Thoracic aorta (tissue), 2 donors: Measurements from ENCODE around the gene GADL1. TPM values are rescaled to one million over a fixed set of nuclear protein-coding genes. Genes with fewer than 3 reads are reported as not detected.

Experiments
- ATAC-seq: fragments of 150-250 bp; one replicate; pipeline ENCODE4 v1.8.0; 2017; ENCODE audit warnings: low read depth; ENCODE audit not compliant: insufficient number of reproducible peaks, low FRiP score
- DNase-seq: peaks from one replicate; pipeline ENCODE4 v3.0.0-alpha.2; 2020; ENCODE audit warnings: low spot score
- H3K27ac ChIP-seq, 2 donors: fragments of 200-600 bp; sonication (generic); 1 replicate in 1 of 2; 2 replicates in 1 of 2; pipeline ENCODE4 v1.5.1; 2016; ENCODE audit warnings: mild to moderate bottlenecking in 2 of 2, moderate library complexity in 2 of 2
- H3K27me3 ChIP-seq: fragments of 200-600 bp; sonication (generic); replicated peaks from 2 replicates; pipeline ENCODE4 v1.6.0; 2016; ENCODE audit warnings: mild to moderate bottlenecking; ENCODE audit not compliant: insufficient read depth
- H3K36me3 ChIP-seq: fragments of 200-600 bp; sonication (generic); one replicate; pipeline ENCODE4 v1.5.1; 2016
- H3K4me1 ChIP-seq, 2 donors: fragments of 200-600 bp; sonication (generic); 1 replicate in 1 of 2; 2 replicates in 1 of 2; pipeline versions ENCODE4 v1.5.1 to v1.6.0; 2016; ENCODE audit warnings: low read depth in 2 of 2, mild to moderate bottlenecking in 1 of 2; ENCODE audit not compliant: control insufficient read depth in 1 of 2
- H3K4me3 ChIP-seq: fragments of 200-600 bp; sonication (generic); 2 replicates; pipeline ENCODE4 v1.5.1; 2016; ENCODE audit warnings: mild to moderate bottlenecking
- H3K9me3 ChIP-seq: fragments of 200-600 bp; sonication (generic); 2 replicates; pipeline ENCODE4 v1.5.1; 2016
- CTCF ChIP-seq: fragments of 200-600 bp; sonication (generic); IDR thresholded peaks from one replicate; pipeline ENCODE4 v1.5.1; 2019; ENCODE audit warnings: antibody characterized with exemption
- total RNA-seq, 2 donors: library from RNA; depleted of rRNA; stranded (reverse); fragments of >200 nt; gene quantifications; one replicate each; pipeline versions ENCODE4 v1.1.0 to v1.2.3, GENCODE V29; 2016

GADL1 gene
- total RNA-seq, 2 donors from 2014 or later = 0.27 to 1.1 TPM

- Histone ChIP-seq H3K27me3 (no peaks in the 10 kb centered on the region), H3K4me1 (no peaks in the 10 kb centered on the region), H3K27ac (no peak overlapping the region), H3K36me3 (no peaks in the 10 kb centered on the region), H3K4me3 (no peak overlapping the region), H3K9me3 (no peaks in the 10 kb centered on the region)
- ATAC-seq (no peak), DNase-seq (no peak)
- no peak for TF ChIP-seq CTCF
Observed at GRCh38 chr3:30702038-30702827, 192.2 kb downstream of the GADL1 start.

DNA sequence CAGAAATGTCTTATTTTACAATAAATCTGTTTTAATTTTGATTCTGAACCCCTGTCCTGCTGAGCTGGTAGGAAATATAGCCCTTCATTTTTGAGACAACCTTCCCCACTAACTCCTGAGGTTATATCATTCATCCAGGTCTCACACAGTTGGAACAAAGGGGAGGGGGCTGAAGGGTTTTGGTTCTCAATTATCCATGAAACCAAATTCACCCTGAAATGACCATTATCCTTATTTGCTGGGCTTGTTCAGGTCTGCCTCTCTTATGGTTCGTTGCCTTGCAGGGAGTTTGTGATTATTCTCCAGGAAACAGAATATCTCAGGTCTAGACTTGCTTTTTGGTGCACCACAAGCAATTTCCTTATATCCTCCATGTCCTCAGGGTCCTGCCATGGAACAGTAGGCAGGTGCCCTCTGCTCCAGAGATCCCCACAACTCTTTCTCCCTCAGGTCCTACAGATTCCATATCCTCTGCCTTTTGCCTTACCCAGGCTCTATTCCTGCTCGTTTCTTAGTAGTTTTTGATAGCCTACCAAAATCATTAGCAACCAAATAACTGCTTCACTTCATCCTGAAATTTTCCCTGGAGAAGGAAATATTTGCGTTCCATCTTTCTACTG lies 193.6 kb downstream of the GADL1 start:
- Histone ChIP-seq H3K27ac (no peak overlapping the region), H3K27me3 (no peaks in the 10 kb centered on the region), H3K36me3 (no peaks in the 10 kb centered on the region), H3K9me3 (no peaks in the 10 kb centered on the region), H3K4me3 (no peak overlapping the region), H3K4me1 (peaks cover 6 to 12% of the 10 kb centered on the region in 2 donors)
- DNase-seq (no peak), ATAC-seq (no peak)
- TF ChIP-seq CTCF = no peak

DNA sequence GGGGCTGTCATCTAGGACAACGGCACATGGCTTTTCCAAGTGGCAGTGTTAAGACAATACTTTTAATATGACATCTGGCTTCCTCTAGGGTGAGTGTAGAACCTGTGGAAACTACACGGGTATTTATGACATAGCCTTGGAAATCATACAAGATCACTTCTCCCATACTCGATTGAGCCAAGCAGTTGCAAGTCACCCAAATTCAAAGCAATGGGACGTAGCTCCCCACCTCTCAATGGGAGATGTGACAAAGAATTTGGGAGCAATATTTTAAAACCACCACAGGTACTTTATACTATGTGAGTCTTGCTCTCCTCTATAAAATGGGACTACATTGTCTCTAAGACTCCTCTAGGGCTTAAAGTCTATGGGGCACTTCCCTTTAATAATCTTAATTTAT lies 194.5 kb downstream of the GADL1 start:
- TF ChIP-seq CTCF = no peak
- H3K4me3 ChIP-seq = no peak overlapping the region
- DNase-seq (no peak), ATAC-seq (no peak)
- H3K36me3 ChIP-seq = peaks cover under 1% of the 10 kb centered on the region
- H3K9me3 ChIP-seq = no peaks in the 10 kb centered on the region
- H3K4me1 ChIP-seq = peaks cover 6 to 16% of the 10 kb centered on the region in 2 donors
- H3K27ac ChIP-seq = no peak overlapping the region
- H3K27me3 ChIP-seq = no peaks in the 10 kb centered on the region

- H3K27ac ChIP-seq = no peak overlapping the region
- no peak for TF ChIP-seq CTCF
- ATAC-seq (no peak), DNase-seq (no peak)
- no peak overlapping the region for H3K4me3 ChIP-seq
- peaks cover 9% of the 10 kb centered on the region for H3K36me3 ChIP-seq
- H3K9me3 ChIP-seq = no peaks in the 10 kb centered on the region
- H3K4me1 ChIP-seq = peaks cover 6 to 19% of the 10 kb centered on the region in 2 donors
- H3K27me3 ChIP-seq = no peaks in the 10 kb centered on the region
Observed at GRCh38 chr3:30698549-30698948, 195.9 kb downstream of the GADL1 start.

GRCh38 chr3:30696896-30697295 lies 197.6 kb downstream of the GADL1 start:
- peaks cover 9% of the 10 kb centered on the region for H3K36me3 ChIP-seq
- TF ChIP-seq CTCF = no peak
- no peak for ATAC-seq
- H3K27me3 ChIP-seq = no peaks in the 10 kb centered on the region
- no peak overlapping the region for H3K4me3 ChIP-seq
- peaks cover 6 to 35% of the 10 kb centered on the region in 2 donors for H3K4me1 ChIP-seq
- H3K9me3 ChIP-seq = no peaks in the 10 kb centered on the region
- H3K27ac ChIP-seq = no peak overlapping the region
- no peak for DNase-seq
